DMS153 treated with DMSO at 0.1 percent for 48 hours (cell line): ENCODE data around the gene KMT2B.

ENCODE experiments used
- DNase-seq: peaks from one replicate; lab custom pipeline; 2025; ENCODE audit not compliant: unreplicated experiment; lab: John Stamatoyannopoulos, UW

KMT2B gene

GRCh38 chr19:35740423-35741202 lies 22.8 kb downstream of the KMT2B start:
- DNase-seq, result peak; percentile 95

GRCh38 chr19:35741203-35741515 lies 23.4 kb downstream of the KMT2B start:
- no peak for DNase-seq

DNA sequence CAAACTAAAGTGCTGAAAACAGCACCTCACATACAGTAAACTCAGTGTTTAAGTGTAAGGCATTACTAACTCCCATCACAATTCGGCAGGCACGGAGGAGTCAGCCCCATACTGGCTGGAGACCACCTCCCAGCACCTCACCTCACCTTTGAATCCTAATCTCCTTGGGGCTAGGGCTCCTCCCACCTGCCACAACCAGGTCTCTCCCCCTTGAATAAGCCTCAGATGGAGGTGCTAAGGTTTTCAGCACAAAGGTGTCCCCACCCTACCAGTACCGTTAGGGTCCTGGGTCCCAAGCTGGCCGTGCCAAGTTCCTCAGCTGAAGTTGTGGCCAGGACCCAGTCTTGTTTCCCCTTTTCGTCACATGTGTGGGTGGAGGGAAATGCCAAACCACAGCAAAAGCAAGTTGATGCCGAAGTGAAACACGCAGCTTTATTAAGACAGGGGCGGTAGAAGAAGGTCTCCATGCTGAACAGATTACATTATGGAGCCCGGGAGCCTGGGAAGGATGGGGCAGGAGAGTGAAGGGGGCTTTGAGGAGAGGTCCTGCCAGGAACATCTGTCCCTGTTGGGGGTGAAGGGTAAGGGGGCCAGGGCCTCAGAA lies 24.4 kb downstream of the KMT2B start, which contains the start of gene IGFLR1:
Gene IGFLR1, minus strand, starts transcription at position 332 of the 604 bp plus-strand sequence. CDS start 1,272 bp downstream, outside the sequence.
- DNase-seq, result no peak

- DNase-seq, result no peak
These were observed 26.0 kb downstream of the KMT2B start for GRCh38 chr19:35743640-35744429.

- DNase-seq, result peak; percentile 87
These were observed 26.9 kb downstream of the KMT2B start for GRCh38 chr19:35744430-35745327.

DNA sequence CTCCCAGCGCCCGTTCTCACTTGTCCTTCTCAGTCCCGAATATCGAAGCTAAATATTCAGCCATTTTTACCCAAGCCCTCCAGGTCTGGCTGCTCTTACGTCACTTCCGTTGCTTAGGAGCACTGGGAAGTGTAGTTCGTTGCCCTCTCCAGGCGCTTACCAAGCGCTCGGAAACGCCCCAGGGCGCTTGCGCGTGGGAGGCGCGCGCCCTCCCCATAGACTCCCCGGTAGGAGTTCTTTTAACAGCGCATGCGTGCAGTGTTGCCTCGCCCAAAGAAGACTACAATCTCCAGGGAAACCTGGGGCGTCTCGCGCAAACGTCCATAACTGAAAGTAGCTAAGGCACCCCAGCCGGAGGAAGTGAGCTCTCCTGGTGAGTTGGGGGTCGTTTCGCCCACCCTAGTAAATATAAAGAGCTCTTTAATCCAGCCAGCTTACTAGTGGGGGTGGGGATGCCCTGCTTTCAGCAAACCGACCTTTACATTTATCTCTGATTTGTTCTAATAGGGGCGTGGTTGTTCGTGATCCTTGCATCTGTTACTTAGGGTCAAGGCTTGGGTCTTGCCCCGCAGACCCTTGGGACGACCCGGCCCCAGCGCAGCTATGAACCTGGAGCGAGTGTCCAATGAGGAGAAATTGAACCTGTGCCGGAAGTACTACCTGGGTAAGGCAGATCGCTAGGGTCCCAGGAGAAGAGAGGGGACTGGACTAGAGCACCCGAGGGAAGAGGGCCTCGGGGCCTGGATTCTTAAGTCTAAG lies 27.7 kb downstream of the KMT2B start, which contains the start of the genes PSENEN and U2AF1L4:
Gene PSENEN, plus strand, starts transcription at position 324 of the 759 bp plus-strand sequence. Its CDS starts 280 bp downstream, at position 604.
Gene U2AF1L4, minus strand, starts transcription at position 91 of the 759 bp plus-strand sequence. Its CDS starts 27 bp downstream, at position 64.
- DNase-seq, result peak; percentile 97

DNA sequence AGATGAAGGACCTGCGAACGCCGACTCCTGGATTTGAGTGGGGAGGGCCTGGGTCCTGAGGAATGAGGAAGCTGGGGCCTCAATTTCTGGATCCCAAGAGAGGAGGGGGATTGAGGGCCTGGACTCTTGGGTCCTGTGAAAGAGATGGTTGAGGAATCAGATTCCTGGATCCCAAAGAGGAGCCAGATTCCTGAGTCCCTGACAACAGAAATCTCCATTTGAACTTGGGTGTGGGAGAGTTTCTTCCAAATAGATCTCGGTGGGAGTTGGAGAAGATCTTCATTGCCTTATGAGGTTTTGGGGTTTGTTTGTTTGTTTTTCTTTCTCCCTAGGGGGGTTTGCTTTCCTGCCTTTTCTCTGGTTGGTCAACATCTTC lies 28.3 kb downstream of the KMT2B start:
- no peak for DNase-seq

DNA sequence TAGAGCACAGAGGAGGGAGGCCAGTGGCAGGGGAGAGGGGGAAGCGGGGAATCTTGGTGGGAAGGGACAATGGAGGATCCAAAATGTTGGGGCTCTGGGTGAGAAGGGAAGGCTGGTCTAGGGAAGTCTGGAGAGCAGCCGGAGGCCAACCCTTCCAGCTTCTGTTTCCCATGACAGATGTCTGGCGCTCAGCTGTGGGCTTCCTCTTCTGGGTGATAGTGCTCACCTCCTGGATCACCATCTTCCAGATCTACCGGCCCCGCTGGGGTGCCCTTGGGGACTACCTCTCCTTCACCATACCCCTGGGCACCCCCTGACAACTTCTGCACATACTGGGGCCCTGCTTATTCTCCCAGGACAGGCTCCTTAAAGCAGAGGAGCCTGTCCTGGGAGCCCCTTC lies 28.7 kb downstream of the KMT2B start:
- DNase-seq, result no peak

GRCh38 chr19:35748106-35749020 lies 30.6 kb downstream of the KMT2B start, which contains the start of gene LIN37:
LIN37 (plus strand) TSS chr19:35748576; CDS start chr19:35748725, 149 bp downstream.
- peak; percentile 89 for DNase-seq

DNA sequence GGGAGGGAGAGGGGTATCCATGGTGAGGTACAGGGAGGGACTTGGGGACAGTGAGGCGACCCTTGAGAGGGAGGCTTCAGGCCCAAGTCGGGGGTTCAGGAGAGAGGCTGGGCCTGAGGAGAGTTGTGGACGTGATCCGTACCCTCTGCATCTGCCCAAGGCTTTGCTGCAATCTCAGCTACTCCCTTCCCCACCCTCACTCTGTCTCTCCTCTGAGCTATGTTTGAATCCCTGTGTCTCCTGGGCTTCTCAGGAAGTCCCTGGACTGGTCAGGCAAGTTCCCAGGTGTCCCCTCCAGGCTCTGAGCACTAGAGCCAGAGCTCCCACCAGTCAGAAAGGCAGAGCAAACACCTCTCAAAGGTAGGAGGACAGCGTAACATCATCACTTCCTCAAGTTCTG lies 32.4 kb downstream of the KMT2B start:
- DNase-seq, result no peak

DNA sequence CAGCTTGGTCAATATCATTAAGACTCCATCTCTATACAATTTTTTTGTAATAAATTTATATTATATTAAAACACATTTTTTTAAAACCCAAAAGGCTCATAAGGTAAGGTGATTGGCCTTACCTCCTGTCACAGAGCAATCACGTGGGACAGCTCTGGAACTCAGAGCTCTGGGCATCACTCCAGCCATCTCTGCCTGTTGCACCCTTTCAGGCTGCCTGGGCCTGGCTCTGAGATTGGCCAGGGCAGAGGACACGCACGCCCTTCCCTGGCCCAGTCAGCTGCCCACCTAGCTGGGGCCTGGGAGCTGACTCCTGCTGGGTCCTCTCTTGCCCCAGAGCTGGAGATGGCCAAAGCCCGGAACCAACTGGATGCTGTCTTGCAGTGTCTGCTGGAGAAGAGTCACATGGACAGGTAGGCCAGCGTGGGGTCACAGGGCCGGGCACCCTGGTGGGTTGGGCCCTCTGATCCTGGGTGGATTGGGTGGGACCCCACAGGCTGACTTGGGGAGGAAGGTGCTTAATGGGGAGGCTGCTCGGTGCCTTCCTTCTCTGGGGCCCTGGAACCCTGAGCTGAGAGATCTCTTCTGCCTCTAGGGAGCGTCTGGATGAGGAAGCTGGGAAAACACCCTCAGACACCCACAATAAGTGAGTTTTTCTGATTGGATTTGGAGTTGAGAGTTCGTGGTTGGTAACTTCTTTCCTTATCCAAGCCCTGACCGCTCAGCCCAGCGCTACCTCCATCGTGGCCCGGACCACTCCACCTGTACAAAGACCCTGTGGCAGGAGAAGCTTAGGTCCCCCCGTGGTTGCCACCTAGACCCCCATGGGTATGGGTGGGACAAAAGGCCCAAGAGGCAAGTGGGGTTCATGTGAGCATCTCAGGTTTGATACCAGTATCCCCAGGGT lies 34.3 kb downstream of the KMT2B start:
- no peak for DNase-seq

DNA sequence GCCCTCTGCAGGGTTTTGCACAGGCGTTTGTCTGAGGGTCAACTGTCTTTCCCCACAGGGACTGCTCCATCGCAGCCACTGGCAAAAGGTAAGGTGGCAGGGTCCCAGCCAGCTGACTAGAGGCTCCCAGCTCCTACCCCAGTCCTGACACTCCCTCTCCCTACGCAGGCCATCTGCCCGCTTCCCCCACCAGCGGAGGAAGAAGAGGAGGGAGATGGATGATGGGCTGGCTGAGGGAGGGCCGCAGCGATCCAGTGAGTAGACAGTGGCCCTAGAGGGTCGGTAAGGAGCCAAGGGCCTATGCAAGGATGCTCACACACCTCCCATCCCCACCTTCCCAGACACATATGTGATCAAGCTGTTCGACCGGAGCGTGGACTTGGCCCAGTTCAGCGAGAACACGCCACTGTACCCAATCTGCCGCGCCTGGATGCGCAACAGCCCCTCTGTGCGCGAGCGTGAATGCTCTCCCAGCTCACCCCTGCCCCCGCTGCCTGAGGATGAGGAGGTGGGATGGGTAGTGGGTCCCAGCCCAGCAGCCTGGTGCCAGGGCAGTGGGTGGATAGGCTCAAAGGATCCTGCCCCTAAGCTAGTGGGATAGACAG lies 35.0 kb downstream of the KMT2B start:
- no peak for DNase-seq

DNA sequence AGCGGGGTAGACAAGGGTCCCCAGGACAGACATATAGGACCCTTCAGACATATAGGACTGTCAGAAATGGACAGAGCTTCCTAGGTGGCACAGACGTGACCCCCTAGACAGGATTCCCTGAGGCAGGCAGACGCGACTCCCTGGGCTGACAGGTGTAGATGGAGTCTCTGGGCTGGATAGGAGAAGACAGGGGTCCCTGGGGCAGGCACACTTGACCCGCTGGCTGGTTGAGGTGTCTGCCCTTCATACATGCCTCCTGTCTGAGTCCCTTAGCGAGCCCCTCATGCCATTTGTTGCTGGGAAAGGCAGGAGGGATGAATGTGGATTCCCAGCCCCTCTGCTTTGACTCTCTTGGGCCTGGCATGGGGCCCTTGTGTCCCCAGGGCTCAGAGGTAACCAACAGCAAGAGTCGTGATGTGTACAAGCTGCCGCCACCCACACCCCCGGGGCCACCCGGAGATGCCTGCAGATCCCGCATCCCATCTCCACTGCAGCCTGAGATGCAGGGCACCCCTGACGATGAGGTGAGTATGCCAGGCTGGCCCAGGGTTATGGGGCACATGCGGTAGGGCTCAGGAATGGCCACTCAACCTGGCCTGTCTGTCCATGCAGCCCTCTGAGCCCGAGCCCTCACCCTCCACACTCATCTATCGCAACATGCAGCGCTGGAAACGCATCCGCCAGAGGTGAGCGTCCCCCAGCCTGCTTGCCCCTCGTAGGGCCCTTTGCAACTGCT lies 36.0 kb downstream of the KMT2B start:
- no peak for DNase-seq

DNA sequence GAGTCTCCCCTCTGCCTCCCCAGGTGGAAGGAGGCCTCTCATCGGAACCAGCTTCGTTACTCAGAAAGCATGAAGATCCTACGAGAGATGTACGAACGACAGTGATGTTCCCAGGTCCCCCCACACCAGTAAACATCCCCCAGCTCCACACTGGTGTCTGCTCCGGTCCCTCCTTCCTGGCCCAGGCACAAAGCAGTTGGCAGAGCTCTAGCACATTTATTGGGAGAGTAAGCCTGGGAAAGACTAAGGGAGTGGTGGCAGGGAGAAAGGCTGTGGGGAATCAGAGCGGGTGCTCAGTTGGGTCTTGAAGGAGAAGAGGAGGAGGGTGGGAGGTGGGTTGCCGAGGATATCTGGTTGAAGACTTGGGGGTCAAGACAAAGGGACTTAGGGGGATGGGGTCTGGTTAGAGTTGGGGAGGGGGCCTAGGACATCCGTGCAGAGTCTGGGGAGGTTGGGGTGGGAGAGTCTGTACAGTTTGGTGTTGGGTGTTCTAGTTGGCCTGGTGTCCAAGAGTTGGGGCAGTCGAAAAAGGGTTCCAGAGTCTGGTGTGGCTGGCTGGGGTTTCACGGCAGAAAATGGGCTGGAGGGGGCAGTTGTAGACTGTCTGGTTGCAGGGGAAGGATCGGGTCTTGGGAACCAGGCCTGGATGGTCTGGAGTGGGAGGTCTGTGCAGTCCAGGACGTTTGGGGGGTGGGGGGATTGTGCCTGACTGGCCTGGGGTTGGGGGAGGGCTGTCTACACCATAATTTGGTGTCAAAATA lies 36.7 kb downstream of the KMT2B start:
- no peak for DNase-seq

DNA sequence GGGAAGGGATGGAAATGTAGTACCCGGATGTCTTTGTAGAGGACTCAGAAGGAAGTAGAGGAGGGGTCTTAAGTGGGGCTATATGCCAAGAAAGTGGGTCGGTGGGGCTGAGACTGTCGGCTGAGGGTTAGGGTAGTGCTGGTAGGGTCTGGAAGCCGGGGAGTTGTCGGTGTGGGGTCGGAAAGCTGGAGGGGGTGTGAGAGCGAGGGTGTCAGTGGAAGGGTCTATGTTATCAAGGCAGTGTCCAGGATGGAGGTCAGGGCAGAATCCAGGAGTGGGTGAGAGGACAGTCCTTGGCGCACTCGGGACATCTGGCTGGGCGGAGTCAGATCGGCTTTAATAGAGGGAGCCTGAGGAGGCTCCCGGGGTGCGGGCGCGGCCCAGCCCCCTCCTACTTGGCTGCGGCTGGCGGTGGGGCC lies 37.3 kb downstream of the KMT2B start:
- DNase-seq, result no peak
